GM19463 (cell line): ENCODE data around the gene SPDYE6.
"Not testable (repeated sequence)": the region's sequence is repeated elsewhere in the genome, so short reads cannot be mapped to it uniquely, and the experiment has no call there.

Experiments
- ATAC-seq: cut with Tn5 transposase; IDR thresholded peaks from one replicate; pipeline ENCODE4 v1.9.1; 2021; ENCODE audit warnings: mild to moderate bottlenecking, moderate library complexity; ENCODE audit not compliant: unreplicated experiment

Gene SPDYE6

GRCh38 chr7:102318482-102318971 lies 37.7 kb downstream of the SPDYE6 start:
- no peak for ATAC-seq

DNA sequence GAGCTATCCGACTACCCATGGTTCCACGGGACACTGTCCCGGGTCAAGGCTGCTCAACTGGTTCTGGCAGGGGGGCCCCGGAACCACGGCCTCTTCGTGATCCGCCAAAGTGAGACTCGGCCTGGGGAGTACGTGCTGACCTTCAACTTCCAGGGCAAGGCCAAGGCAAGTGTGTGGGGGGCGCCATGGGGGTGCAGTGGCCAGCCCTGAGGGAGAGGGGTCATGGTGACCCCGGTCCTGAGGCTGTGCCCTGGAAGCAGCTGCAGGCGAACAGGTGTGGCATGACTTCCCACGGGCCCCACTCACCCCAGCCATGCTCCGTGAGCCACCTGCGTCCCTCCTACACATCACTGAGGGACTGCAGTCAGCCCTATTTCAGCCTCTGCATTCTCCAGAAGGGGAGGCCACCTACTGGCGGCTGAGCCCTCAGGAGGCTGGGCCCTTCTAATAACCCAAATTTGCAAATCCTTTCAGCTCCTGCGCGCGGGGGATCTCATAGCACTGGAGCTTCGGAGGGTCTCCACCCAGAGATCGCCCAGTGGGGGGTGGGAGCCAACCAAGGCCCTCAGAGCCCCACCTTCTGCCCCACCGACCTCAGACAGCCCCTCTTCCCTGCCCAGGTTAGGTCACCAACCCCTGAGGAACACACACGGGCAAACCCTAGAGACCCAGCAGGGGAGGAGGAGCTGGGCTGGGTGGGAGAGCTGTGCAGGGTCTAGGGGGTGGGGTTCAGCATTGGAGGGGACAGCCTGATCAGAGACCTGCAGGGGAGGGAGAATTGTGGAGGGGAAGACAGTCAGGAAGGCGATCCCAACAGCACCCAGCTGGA lies 38.8 kb downstream of the SPDYE6 start:
- ATAC-seq = no peak

- ATAC-seq = no peak
Observed at GRCh38 chr7:102313997-102314780, 42.1 kb downstream of the SPDYE6 start.

DNA sequence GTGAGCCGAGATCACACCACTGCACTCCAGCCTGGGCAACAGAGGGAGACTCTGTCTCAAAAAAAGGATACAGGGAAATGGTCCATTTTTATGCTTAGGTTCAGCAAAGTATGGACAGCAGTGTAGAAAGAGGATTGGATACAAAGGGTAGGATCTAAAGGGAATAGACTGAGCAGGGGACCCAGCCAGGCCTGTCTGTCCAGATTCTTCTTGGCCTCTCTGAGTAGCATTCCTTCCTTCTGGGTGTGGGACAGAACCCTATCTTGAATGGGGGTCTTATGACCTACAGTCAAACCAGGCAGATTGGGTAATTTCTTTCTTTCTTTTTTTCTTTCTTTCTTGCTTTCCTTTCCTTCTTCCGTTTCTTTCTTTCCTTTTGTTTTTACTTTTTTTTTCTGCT lies 43.9 kb downstream of the SPDYE6 start:
- ATAC-seq = no peak

DNA sequence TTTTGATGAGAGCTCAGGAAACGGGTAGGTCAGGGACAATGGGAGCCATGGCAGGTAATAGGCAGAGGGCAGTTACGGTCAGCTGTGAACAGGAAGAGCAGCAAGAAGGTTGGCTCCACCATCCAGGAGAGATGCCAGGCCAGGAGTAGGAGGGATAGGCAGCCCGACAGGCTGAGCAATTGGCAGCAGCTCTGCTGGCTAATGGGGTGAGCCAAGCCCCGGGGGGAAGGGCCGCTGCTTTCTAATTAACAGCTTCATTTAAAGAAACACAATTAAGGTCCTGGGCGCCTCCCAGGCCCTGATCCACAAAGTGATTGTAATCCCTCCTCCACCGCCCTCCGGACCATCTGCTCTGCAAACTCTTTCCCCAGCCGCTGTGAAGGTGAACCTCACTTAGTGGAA lies 45.8 kb downstream of the SPDYE6 start:
- no peak for ATAC-seq

- ATAC-seq = peak; percentile 79
Observed at GRCh38 chr7:102306916-102307677, 49.1 kb downstream of the SPDYE6 start.

DNA sequence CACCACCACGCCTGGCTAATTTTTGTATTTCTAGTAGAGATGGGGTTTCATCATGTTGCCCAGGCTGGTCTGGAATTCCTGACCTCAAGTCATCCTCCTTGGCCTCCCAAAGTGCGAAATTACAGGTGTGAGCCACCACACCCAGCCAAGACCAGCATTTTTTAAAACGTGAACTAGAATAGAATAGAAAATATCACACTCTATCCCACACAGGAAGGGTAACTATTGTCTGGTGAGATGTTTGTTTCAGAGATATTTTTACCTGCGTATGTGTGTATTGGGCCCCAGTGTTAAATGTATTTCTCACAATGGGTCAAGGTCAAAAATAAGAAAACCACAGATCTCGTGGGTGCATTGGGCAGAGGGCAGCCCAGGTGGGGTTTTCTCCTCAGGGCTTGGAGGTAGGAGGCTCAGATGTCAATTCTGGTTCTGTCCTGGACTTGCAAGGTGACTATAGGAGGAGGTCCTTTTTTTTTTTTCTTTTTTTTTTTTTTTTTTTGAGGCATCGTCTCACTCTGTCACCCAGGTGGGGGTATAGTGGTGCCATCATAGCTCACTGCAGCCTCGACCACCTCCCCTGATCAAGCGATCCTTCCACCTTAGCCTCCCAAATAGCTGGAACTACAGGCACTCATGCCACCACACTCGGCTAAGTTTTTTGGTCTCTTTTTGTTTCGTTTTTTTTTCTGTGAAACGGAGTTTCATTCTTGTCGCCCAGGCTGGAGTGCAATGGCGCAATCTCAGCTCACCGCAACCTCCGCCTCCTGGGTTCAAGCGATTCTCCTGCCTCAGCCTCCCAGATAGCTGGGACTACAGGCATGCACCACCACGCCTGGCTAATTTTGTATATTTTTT lies 50.6 kb downstream of the SPDYE6 start:
- peak; percentile 38 for ATAC-seq

DNA sequence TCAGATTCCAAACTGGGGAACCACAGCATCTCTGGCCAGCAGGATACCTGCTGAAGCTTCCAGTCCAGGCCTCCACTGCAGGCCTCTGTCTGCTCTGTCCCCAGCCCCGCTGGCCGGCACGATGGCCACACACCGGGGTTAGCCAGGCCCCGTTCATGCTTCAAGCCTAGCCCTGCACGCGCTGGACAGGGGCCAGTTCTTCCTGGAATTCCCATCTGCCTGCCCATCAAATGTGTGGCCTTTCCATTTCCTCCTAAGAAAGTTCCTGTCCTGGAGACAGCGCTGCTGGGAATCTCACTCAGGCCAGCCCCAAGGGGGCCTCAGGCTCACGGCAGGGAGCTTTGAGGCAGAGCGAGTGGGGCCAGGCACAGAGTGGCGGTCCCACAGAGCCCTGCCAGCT lies 51.6 kb downstream of the SPDYE6 start:
- no peak for ATAC-seq

- ATAC-seq = no peak
Observed at GRCh38 chr7:102303669-102304422, 52.4 kb downstream of the SPDYE6 start.

- no peak for ATAC-seq
Observed at GRCh38 chr7:102302025-102302424, 54.2 kb downstream of the SPDYE6 start.

DNA sequence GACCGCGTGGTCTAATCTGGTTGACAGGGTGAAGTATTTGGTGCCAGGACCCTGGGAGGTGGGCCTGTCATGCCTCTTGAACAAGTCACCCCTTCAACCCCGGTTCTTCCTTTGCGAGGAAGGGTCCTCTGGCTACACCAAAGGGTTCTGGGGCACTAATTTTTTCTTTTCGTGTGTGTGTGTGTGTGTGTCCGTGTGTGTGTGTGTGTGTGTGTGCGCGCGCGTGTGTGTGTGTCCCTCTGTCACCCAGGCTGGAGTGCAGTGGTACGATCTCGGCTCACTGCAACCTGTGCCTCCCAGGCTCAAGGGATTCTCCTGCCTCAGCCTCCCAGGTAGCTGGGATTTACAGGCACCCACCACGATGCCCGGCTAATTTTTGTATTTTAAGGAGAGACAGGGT lies 54.9 kb downstream of the SPDYE6 start:
- not testable (repeated sequence) for ATAC-seq

DNA sequence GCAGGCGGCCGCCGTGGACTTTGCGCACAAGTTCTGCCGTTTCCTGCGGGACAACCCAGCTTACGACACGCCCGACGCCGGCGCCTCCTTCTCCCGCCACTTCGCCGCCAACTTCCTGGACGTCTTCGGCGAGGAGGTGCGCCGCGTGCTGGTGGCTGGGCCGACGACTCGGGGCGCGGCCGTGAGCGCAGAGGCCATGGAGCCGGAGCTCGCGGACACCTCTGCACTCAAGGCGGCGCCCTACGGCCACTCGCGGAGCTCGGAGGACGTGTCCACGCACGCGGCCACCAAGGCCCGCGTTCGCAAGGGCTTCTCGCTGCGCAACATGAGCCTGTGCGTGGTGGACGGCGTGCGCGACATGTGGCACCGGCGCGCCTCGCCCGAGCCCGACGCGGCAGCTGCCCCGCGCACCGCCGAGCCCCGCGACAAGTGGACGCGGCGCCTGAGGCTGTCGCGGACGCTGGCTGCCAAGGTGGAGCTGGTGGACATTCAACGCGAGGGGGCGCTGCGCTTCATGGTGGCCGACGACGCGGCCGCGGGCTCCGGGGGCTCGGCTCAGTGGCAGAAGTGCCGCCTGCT lies 55.5 kb downstream of the SPDYE6 start:
- ATAC-seq = no peak

GRCh38 chr7:102297487-102298218 lies 58.6 kb downstream of the SPDYE6 start:
- no peak for ATAC-seq

- ATAC-seq = no peak
Observed at GRCh38 chr7:102296514-102296913, 59.7 kb downstream of the SPDYE6 start.

DNA sequence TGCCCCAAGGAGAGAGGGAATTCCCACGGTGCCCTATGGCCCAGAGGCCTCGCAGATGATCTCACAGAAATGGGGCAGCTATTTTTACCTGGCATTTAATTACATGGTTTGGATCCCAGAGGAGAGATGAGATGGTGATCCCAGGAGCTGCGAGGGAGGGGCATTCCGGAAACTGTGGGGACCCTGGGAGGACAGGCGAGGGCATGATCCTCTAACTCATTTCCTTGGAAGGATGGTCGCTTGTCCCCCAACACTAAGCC lies 60.1 kb downstream of the SPDYE6 start:
- no peak for ATAC-seq
